ENCODE results near the gene REV1.

REV1 gene

GRCh38 chr2:99458529-99458928 is 31.3 kb downstream of the REV1 start:
- no peaks in the 10 kb centered on the region for H3K9me3 ChIP-seq (replicated peaks; ENCODE audit: insufficient read depth, low read length)
- H3K9me2 ChIP-seq (replicated peaks; ENCODE audit: insufficient read depth, low read length) = no peaks in the 10 kb centered on the region
- H3K36me3 ChIP-seq (replicated peaks; ENCODE audit: insufficient read depth, low read length) = peaks cover 5% of the 10 kb centered on the region; the same call in 1 of the 2 replicates
- no peaks in the 10 kb centered on the region for H3K4me1 ChIP-seq (ENCODE audit: low read length)
- no peak overlapping the region for H3K9ac ChIP-seq (ENCODE audit: low read length)
- H3K27me3 ChIP-seq (replicated peaks; ENCODE audit: insufficient read depth, low read length) = no peaks in the 10 kb centered on the region
- no peak overlapping the region for H3K27ac ChIP-seq (ENCODE audit: low read length)
- TF ChIP-seq CTCF (IDR thresholded peaks at IDR 0.05; ENCODE audit: low read length) = no peak
- TF ChIP-seq EZH2phosphoT487 (IDR thresholded peaks at IDR 0.05; ENCODE audit: low read length) = no peak
- no peak for TF ChIP-seq EZH2 (optimal IDR thresholded peaks at IDR 0.05; ENCODE audit: low read depth, low read length)
- DNase-seq = no peak
- H2AFZ ChIP-seq (ENCODE audit: low read length) = no peak overlapping the region
- H4K20me1 ChIP-seq (ENCODE audit: insufficient read depth, low read length) = no peaks in the 10 kb centered on the region
- no peak overlapping the region for H3K4me3 ChIP-seq (ENCODE audit: low read length)
- H3K4me2 ChIP-seq (ENCODE audit: low read depth, low read length) = no peak overlapping the region
- peaks cover 14% of the 10 kb centered on the region; the same call in 1 of the 2 replicates for H3K79me2 ChIP-seq (ENCODE audit: low read length)
- no peaks in the 10 kb centered on the region for H3F3A ChIP-seq (ENCODE audit: insufficient read depth, low read length)

GRCh38 chr2:99451686-99452085 is 38.1 kb downstream of the REV1 start:
- Histone ChIP-seq H3K79me2 (ENCODE audit: low read length) (peaks cover 3% of the 10 kb centered on the region), H3K9me3 (replicated peaks; ENCODE audit: insufficient read depth, low read length) (no peaks in the 10 kb centered on the region), H3K36me3 (replicated peaks; ENCODE audit: insufficient read depth, low read length) (0 out of 2 replicates have a peak, but pooled peaks cover 4% of the 10 kb centered on the region)

GRCh38 chr2:99451280-99451679 is 38.5 kb downstream of the REV1 start:
- no peak overlapping the region for H3K9ac ChIP-seq (ENCODE audit: low read length)
- 0 out of 2 replicates have a peak, but pooled peaks cover 4% of the 10 kb centered on the region for H3K36me3 ChIP-seq (replicated peaks; ENCODE audit: insufficient read depth, low read length)
- H3K4me3 ChIP-seq (ENCODE audit: low read length) = no peak overlapping the region
- no peak for DNase-seq
- H4K20me1 ChIP-seq (ENCODE audit: insufficient read depth, low read length) = no peaks in the 10 kb centered on the region
- no peaks in the 10 kb centered on the region for H3K27me3 ChIP-seq (replicated peaks; ENCODE audit: insufficient read depth, low read length)
- H3K9me3 ChIP-seq (replicated peaks; ENCODE audit: insufficient read depth, low read length) = no peaks in the 10 kb centered on the region
- H3K79me2 ChIP-seq (ENCODE audit: low read length) = peaks cover 3% of the 10 kb centered on the region
- no peak overlapping the region for H3K27ac ChIP-seq (ENCODE audit: low read length)
- H3K4me2 ChIP-seq (ENCODE audit: low read depth, low read length) = no peak overlapping the region
- H3F3A ChIP-seq (ENCODE audit: insufficient read depth, low read length) = no peaks in the 10 kb centered on the region
- TF ChIP-seq EZH2 (optimal IDR thresholded peaks at IDR 0.05; ENCODE audit: low read depth, low read length) = no peak
- TF ChIP-seq CTCF (IDR thresholded peaks at IDR 0.05; ENCODE audit: low read length) = no peak
- no peak overlapping the region for H2AFZ ChIP-seq (ENCODE audit: low read length)
- no peaks in the 10 kb centered on the region for H3K4me1 ChIP-seq (ENCODE audit: low read length)
- H3K9me2 ChIP-seq (replicated peaks; ENCODE audit: insufficient read depth, low read length) = no peaks in the 10 kb centered on the region

More at GRCh38 chr2:99451686-99452085, 38.1 kb downstream of the REV1 start:
- H3K27ac ChIP-seq (ENCODE audit: low read length) = no peak overlapping the region
- no peak overlapping the region for H3K4me2 ChIP-seq (ENCODE audit: low read depth, low read length)
- DNase-seq = no peak
- no peaks in the 10 kb centered on the region for H3F3A ChIP-seq (ENCODE audit: insufficient read depth, low read length)
- no peak overlapping the region for H3K4me3 ChIP-seq (ENCODE audit: low read length)
- H3K27me3 ChIP-seq (replicated peaks; ENCODE audit: insufficient read depth, low read length) = no peaks in the 10 kb centered on the region
- H2AFZ ChIP-seq (ENCODE audit: low read length) = no peak overlapping the region
- H3K9me2 ChIP-seq (replicated peaks; ENCODE audit: insufficient read depth, low read length) = no peaks in the 10 kb centered on the region
- no peaks in the 10 kb centered on the region for H3K4me1 ChIP-seq (ENCODE audit: low read length)
- TF ChIP-seq EZH2phosphoT487 (IDR thresholded peaks at IDR 0.05; ENCODE audit: low read length) (no peak), EZH2 (optimal IDR thresholded peaks at IDR 0.05; ENCODE audit: low read depth, low read length) (no peak), CTCF (IDR thresholded peaks at IDR 0.05; ENCODE audit: low read length) (no peak)
- H3K9ac ChIP-seq (ENCODE audit: low read length) = no peak overlapping the region
- no peaks in the 10 kb centered on the region for H4K20me1 ChIP-seq (ENCODE audit: insufficient read depth, low read length)
